Amygdala (tissue), 56 donors: ENCODE measurements around the gene CDH11.

Source experiments
- DNase-seq, 56 donors: peaks; one replicate each; lab custom pipeline; 2025; lab: John Stamatoyannopoulos, UW

CDH11 gene

GRCh38 chr16:65118871-65119270 lies 3.0 kb downstream of the CDH11 start:
- DNase-seq = no peak

GRCh38 chr16:65117811-65118448 lies 3.9 kb downstream of the CDH11 start:
- DNase-seq = peak in 53 of 56 donors; percentile 15 to 93 (median 74)

- no peak for DNase-seq
These were observed 4.9 kb downstream of the CDH11 start for GRCh38 chr16:65116818-65117430.

GRCh38 chr16:65116216-65116615 lies 5.6 kb downstream of the CDH11 start:
- no peak for DNase-seq

- peak in 1 of 56 donors; percentile 3 for DNase-seq
These were observed 7.3 kb downstream of the CDH11 start for GRCh38 chr16:65114527-65114926.

GRCh38 chr16:65113441-65113840 lies 8.4 kb downstream of the CDH11 start:
- DNase-seq = no peak

- DNase-seq = no peak
These were observed 10.6 kb downstream of the CDH11 start for GRCh38 chr16:65111306-65111705.

GRCh38 chr16:65106757-65107156 lies 15.1 kb downstream of the CDH11 start:
- DNase-seq = no peak

- DNase-seq = no peak
These were observed 16.7 kb downstream of the CDH11 start for GRCh38 chr16:65105171-65105570.

- DNase-seq = no peak
These were observed 17.4 kb downstream of the CDH11 start for GRCh38 chr16:65104471-65104870.

GRCh38 chr16:65102326-65102725 lies 19.5 kb downstream of the CDH11 start:
- DNase-seq = no peak

GRCh38 chr16:65101009-65101408 lies 20.9 kb downstream of the CDH11 start:
- no peak for DNase-seq

- no peak for DNase-seq
These were observed 22.3 kb downstream of the CDH11 start for GRCh38 chr16:65099607-65100006.

GRCh38 chr16:65098916-65099315 lies 22.9 kb downstream of the CDH11 start:
- no peak for DNase-seq

- no peak for DNase-seq
These were observed 24.6 kb downstream of the CDH11 start for GRCh38 chr16:65097296-65097695.

- no peak for DNase-seq
These were observed 26.0 kb downstream of the CDH11 start for GRCh38 chr16:65095906-65096305.

- DNase-seq = no peak
These were observed 26.7 kb downstream of the CDH11 start for GRCh38 chr16:65095090-65095728.

GRCh38 chr16:65094009-65094408 lies 27.9 kb downstream of the CDH11 start:
- no peak for DNase-seq

GRCh38 chr16:65083164-65083857 lies 38.6 kb downstream of the CDH11 start:
- DNase-seq = peak in 1 of 56 donors; percentile 43

GRCh38 chr16:65079549-65079948 lies 42.3 kb downstream of the CDH11 start:
- no peak for DNase-seq

- DNase-seq = no peak
These were observed 44.7 kb downstream of the CDH11 start for GRCh38 chr16:65077181-65077580.
